Non-pigmented ciliary epithelial cell (primary cell): Measurements from ENCODE around the gene NADK.
"Not testable (repeated sequence)": the region's sequence is repeated elsewhere in the genome, so short reads cannot be mapped to it uniquely, and the experiment has no call there.

Experiments
- DNase-seq: peaks from one replicate; pipeline ENCODE4 v3.0.0-alpha.2; 2010; ENCODE audit warnings: low read depth

NADK gene

DNA sequence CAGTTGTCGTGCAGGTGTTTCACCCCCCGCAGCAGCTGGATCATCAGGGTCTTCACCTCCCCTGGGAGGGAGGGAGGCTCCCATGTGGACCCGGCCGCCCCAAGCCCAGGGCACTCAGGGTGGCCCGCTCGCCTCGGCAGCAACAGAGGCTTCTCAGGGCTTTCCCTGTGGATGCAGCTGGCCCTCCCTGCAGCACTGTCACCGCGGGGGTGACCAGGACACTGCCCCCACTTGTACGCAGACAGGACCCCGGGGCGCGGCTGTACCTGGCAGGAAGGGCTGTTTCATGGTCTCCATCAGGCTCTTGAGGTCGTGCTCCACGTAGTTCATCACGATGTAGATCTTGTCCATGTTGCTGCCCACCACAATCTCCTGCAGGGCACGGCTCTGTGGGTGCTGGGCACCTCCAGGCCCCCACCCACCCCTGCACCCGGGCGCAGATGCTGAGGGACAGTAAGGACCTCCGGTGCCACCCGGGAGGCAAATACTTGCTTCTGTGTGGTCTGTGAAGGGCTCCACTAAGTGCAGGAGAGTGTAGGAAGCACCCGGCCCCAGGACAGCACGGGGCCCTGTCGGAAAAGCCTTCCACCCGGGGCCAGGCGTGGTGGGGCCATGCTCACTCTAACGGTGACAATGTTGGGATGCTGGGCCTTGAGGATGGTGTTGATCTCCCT is 73.8 kb downstream of the NADK start:
- not testable (repeated sequence) for DNase-seq

DNA sequence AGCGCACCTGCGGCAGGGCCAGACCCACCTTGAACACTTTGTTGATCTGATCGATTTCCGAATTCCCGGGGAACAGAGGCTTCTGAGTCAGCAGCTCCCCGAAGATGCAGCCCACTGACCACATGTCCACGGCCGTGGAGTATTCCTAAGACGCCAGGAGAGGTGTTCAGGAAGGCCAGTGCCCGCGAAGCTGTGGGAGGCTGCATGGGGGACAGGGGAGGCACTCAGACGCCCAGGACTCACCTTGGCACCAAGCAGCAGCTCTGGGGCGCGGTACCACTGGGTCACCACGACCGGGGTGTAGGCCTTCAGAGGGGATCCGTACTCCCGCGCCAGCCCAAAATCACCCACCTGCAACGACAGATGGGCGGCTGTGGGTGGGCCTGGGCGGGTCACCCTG is 74.5 kb downstream of the NADK start:
- no peak for DNase-seq

DNA sequence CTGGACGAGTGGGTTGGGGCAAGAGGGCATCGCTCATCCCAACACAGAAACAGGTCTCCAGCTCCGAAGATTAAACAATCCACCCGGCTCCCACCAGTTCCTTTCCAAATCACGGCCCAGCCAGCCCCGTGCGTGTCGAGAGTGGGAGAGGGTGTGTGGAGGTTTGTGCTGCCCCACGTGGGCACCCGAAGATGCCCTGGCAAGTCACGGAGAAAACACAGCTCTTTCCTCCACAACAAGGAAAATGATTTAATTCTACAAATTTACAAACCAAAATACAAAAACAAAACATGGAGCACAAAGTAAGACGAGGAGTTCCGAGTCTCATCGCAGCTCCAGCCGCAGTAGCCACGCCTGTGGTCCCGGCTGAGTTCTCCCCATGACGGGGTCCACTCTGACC is 75.8 kb downstream of the NADK start:
- not testable (repeated sequence) for DNase-seq
